Activated naive CD4-positive, alpha-beta T cell treated with anti-CD3 and anti-CD28 coated beads, Interleukin-2, amount 50 U/mL, for 24 hours (primary cell): Measurements from ENCODE around the gene LTF.

Source experiments
- H3K27ac Mint-ChIP-seq: one replicate; pipeline ENCODE4 v1.8.0; 2021; ENCODE audit warnings: mild to moderate bottlenecking, mixed read lengths
- H3K27me3 Mint-ChIP-seq: one replicate; pipeline ENCODE4 v1.8.0; 2021; ENCODE audit warnings: mixed read lengths
- H3K36me3 Mint-ChIP-seq: one replicate; pipeline ENCODE4 v1.8.0; 2021; ENCODE audit warnings: mixed read lengths
- H3K4me1 Mint-ChIP-seq: one replicate; pipeline ENCODE4 v1.8.0; 2021; ENCODE audit warnings: mixed read lengths
- H3K4me3 Mint-ChIP-seq: one replicate; pipeline ENCODE4 v1.8.0; 2021; ENCODE audit warnings: mild to moderate bottlenecking, mixed read lengths
- H3K9me3 Mint-ChIP-seq: one replicate; pipeline ENCODE4 v1.8.0; 2021; ENCODE audit warnings: mixed read lengths

The LTF gene

DNA sequence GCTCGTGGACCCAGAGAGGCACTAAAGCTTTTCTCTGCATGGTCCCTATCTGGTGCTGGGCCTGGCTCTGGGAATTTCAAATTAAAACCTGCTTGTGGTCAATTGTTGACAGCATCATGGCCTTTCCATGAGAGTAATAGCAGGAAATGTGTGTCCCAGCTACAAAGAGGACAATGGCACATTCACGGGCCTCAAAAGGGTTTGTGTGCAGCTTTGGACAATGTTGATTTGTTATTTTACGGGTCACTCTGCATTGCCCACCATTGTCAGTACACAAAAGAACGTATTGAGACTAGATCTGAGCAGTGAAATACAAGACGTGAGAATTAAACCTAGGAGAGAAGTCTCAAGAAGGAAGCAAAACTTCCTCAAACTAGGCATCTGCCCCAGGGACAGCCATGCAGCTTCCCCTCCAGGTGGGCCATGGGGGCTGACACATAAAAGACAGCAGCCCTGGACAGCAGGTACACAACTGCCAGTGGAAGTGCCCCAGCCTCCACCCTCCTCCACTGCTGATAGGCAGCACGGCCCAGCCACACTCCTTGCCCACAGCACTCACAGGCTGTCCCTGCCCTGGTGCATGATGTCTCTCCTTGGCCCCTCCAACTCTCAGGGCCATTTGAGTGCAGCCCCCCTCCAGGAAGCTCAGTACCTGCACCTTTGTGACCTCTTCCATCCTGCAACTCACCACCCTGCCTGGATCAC, 15.9 kb upstream of the LTF start:
- Mint-ChIP-seq H3K27me3 (peaks cover under 1% of the 10 kb centered on the region), H3K36me3 (no peaks in the 10 kb centered on the region), H3K4me1 (no peaks in the 10 kb centered on the region), H3K9me3 (peaks cover under 1% of the 10 kb centered on the region), H3K4me3 (no peak overlapping the region), H3K27ac (no peak overlapping the region)

DNA sequence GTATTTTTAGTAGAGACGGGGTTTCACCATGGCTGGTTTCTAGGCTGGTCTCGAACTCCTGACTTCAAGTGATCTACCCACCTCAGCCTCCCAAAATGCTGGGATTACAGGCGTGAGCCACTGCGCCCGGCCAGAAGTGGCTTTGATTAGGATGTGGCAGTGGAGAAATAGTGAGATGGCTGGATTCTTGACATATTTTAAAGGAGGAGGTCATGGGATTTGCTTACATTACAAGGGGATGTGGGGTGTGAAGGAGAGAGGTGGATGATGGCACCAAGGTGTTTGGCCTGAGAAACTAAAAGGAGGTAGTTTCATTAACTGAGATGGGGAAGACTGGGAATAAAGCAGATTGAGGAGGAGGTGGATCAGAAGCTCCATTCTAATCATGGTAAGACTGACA, 15.0 kb upstream of the LTF start:
- Mint-ChIP-seq H3K4me3 (no peak overlapping the region), H3K36me3 (peaks cover 2% of the 10 kb centered on the region), H3K27ac (no peak overlapping the region), H3K27me3 (peaks cover 1% of the 10 kb centered on the region), H3K9me3 (peaks cover 10% of the 10 kb centered on the region), H3K4me1 (no peaks in the 10 kb centered on the region)

- H3K27ac Mint-ChIP-seq: no peak overlapping the region
- peaks cover 4% of the 10 kb centered on the region for H3K27me3 Mint-ChIP-seq
- H3K9me3 Mint-ChIP-seq: peaks cover 17% of the 10 kb centered on the region
- H3K4me3 Mint-ChIP-seq: no peak overlapping the region
- no peaks in the 10 kb centered on the region for H3K4me1 Mint-ChIP-seq
- peaks cover 4% of the 10 kb centered on the region for H3K36me3 Mint-ChIP-seq
Observed at GRCh38 chr3:46479021-46479420, 14.3 kb upstream of the LTF start.

DNA sequence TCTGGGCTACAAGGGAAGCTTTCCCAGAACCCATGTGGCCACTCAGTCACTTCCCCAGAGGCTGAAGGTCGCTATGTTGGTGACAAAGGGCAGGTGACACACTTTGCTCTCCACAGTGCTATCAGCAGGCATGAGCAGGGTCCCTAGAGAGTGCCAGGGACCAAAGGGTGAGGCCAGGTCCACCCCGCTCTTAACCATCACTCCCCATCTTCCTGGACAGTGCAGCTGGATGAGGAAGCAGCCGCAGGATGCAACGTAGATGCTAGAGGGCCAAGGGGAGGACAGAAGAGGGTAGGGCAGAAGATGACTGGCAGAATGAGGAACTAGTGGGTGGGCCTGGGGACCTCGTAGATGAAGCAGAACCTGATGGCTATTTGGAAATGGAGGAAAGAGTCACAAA, 13.6 kb upstream of the LTF start:
- Mint-ChIP-seq H3K36me3 (peaks cover 4% of the 10 kb centered on the region), H3K27me3 (peaks cover 5% of the 10 kb centered on the region), H3K27ac (no peak overlapping the region), H3K4me1 (no peaks in the 10 kb centered on the region), H3K4me3 (no peak overlapping the region), H3K9me3 (peaks cover 17% of the 10 kb centered on the region)

GRCh38 chr3:46477756-46478155, 13.1 kb upstream of the LTF start:
- H3K4me3 Mint-ChIP-seq: no peak overlapping the region
- H3K27ac Mint-ChIP-seq: no peak overlapping the region
- peaks cover 7% of the 10 kb centered on the region for H3K27me3 Mint-ChIP-seq
- peaks cover 17% of the 10 kb centered on the region for H3K9me3 Mint-ChIP-seq
- H3K4me1 Mint-ChIP-seq: no peaks in the 10 kb centered on the region
- H3K36me3 Mint-ChIP-seq: peaks cover 4% of the 10 kb centered on the region

DNA sequence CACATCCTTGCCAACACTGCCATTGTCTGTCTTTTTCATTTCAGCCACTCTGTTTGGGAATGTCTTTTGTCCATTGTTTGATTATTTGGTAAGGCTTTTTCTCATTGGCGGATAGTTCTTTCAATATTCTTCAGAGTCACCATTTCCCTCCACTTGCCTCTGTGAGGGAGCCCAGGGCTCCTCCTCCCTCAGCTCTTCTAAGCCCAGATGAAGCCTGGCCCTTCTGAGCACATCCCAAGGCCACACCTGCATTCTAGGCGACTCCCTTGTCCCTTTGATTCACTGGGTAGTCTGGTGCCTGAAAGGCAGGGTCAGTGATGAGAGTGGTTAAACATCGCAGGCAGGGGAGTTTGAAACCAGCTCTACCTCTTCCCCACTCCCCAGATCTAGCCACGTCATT, 12.4 kb upstream of the LTF start:
- Mint-ChIP-seq H3K9me3 (peaks cover 17% of the 10 kb centered on the region), H3K27ac (no peak overlapping the region), H3K4me1 (no peaks in the 10 kb centered on the region), H3K27me3 (peaks cover 8% of the 10 kb centered on the region), H3K36me3 (peaks cover 4% of the 10 kb centered on the region), H3K4me3 (no peak overlapping the region)

GRCh38 chr3:46472736-46473135, 8.0 kb upstream of the LTF start:
- peaks cover 17% of the 10 kb centered on the region for H3K9me3 Mint-ChIP-seq
- peaks cover 11% of the 10 kb centered on the region for H3K27me3 Mint-ChIP-seq
- no peak overlapping the region for H3K27ac Mint-ChIP-seq

GRCh38 chr3:46471371-46471914, 6.7 kb upstream of the LTF start:
- Mint-ChIP-seq H3K27ac (no peak overlapping the region), H3K27me3 (peaks cover 11% of the 10 kb centered on the region), H3K9me3 (peaks cover 17% of the 10 kb centered on the region), H3K36me3 (peaks cover 4% of the 10 kb centered on the region), H3K4me3 (no peak overlapping the region), H3K4me1 (no peaks in the 10 kb centered on the region)

More at GRCh38 chr3:46472736-46473135, 8.0 kb upstream of the LTF start:
- Mint-ChIP-seq H3K4me1 (no peaks in the 10 kb centered on the region), H3K4me3 (no peak overlapping the region), H3K36me3 (peaks cover 4% of the 10 kb centered on the region)

GRCh38 chr3:46470831-46471230, 6.1 kb upstream of the LTF start:
- Mint-ChIP-seq H3K4me3 (no peak overlapping the region), H3K4me1 (no peaks in the 10 kb centered on the region), H3K9me3 (peaks cover 17% of the 10 kb centered on the region), H3K27me3 (peaks cover 13% of the 10 kb centered on the region), H3K36me3 (peaks cover 4% of the 10 kb centered on the region), H3K27ac (no peak overlapping the region)

GRCh38 chr3:46469680-46470357, 5.1 kb upstream of the LTF start:
- H3K9me3 Mint-ChIP-seq: peaks cover 9% of the 10 kb centered on the region
- H3K4me1 Mint-ChIP-seq: no peaks in the 10 kb centered on the region
- H3K27ac Mint-ChIP-seq: no peak overlapping the region
- H3K36me3 Mint-ChIP-seq: peaks cover 3% of the 10 kb centered on the region
- H3K4me3 Mint-ChIP-seq: no peak overlapping the region
- H3K27me3 Mint-ChIP-seq: peaks cover 18% of the 10 kb centered on the region

GRCh38 chr3:46468753-46469600, 4.3 kb upstream of the LTF start:
- Mint-ChIP-seq H3K4me3 (no peak overlapping the region), H3K4me1 (no peaks in the 10 kb centered on the region), H3K27ac (no peak overlapping the region), H3K36me3 (no peaks in the 10 kb centered on the region), H3K9me3 (peaks cover under 1% of the 10 kb centered on the region), H3K27me3 (peaks cover 18% of the 10 kb centered on the region)

- Mint-ChIP-seq H3K4me1 (no peaks in the 10 kb centered on the region), H3K9me3 (no peaks in the 10 kb centered on the region), H3K36me3 (no peaks in the 10 kb centered on the region), H3K27me3 (peaks cover 28% of the 10 kb centered on the region), H3K27ac (no peak overlapping the region), H3K4me3 (no peak overlapping the region)
Observed at GRCh38 chr3:46467562-46467961, 2.9 kb upstream of the LTF start.

DNA sequence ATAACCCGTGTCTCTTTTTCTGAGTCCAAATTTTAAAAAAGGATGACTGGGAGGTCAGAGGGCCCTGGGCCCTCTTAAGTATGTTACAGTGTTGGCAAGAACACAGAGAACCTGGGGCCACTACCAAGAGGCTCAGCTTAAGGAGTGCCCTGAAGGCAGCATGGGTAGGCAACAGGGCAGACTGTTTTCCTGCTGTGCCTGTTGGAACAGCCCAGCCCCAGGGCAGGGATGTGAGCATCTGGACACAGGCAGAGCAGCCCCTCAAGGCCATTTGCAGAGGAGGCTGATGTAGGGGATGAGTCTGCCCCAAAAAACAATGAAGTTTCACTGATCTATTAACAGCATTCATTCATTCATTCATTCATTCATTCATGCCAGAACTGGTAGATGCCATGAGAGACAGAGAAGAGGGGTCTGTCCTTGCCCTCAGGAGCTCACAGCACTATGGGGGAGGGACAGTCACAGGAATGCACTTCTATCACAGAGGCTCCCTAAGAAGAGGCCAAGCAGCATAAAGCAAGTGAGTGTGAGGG, 2.2 kb upstream of the LTF start:
- Mint-ChIP-seq H3K9me3 (no peaks in the 10 kb centered on the region), H3K4me1 (no peaks in the 10 kb centered on the region), H3K27ac (no peak overlapping the region), H3K27me3 (peaks cover 28% of the 10 kb centered on the region), H3K4me3 (no peak overlapping the region), H3K36me3 (no peaks in the 10 kb centered on the region)

DNA sequence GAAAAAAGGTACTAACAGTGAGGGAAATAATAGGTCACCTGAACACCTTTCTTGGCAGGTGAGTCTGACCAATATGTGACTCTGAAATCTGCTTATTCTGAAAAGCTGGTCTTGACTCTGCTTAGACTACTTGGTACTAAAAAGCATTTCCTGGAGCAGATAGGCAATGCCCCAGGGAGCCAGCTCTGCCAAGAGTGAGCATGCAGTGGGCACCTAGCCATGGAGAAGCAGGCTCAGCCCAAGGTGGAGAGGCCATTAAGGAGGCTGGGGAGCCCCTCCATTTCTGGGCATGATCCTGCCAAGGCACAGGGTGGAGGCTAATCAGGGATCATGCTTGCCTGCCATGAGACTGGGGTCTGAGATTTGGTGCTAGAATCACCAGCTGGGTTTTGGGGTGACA, 1.6 kb upstream of the LTF start:
- no peaks in the 10 kb centered on the region for H3K4me1 Mint-ChIP-seq
- H3K27me3 Mint-ChIP-seq: peaks cover 30% of the 10 kb centered on the region
- no peak overlapping the region for H3K4me3 Mint-ChIP-seq
- H3K36me3 Mint-ChIP-seq: no peaks in the 10 kb centered on the region
- no peak overlapping the region for H3K27ac Mint-ChIP-seq
- H3K9me3 Mint-ChIP-seq: no peaks in the 10 kb centered on the region

DNA sequence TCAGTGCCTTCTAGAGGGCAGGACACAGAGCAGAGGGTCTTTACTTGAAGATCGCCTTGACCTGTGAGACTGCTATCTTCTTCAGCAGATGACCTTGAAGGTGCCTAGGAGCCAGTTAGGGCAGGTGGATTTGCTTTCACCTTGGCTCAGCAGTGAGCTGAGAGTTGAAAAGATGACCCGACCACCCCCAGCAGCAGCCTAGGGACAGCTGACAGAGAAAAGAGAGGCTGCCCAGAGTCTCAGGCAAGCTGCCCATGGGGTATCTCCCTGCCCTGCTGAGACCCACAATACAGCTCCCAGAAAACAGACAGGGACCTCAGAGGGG, 453 bp upstream of the LTF start:
- H3K4me1 Mint-ChIP-seq: no peaks in the 10 kb centered on the region
- H3K4me3 Mint-ChIP-seq: no peak overlapping the region
- no peak overlapping the region for H3K27ac Mint-ChIP-seq
- no peaks in the 10 kb centered on the region for H3K36me3 Mint-ChIP-seq
- H3K27me3 Mint-ChIP-seq: peaks cover 32% of the 10 kb centered on the region
- H3K9me3 Mint-ChIP-seq: peaks cover 8% of the 10 kb centered on the region

DNA sequence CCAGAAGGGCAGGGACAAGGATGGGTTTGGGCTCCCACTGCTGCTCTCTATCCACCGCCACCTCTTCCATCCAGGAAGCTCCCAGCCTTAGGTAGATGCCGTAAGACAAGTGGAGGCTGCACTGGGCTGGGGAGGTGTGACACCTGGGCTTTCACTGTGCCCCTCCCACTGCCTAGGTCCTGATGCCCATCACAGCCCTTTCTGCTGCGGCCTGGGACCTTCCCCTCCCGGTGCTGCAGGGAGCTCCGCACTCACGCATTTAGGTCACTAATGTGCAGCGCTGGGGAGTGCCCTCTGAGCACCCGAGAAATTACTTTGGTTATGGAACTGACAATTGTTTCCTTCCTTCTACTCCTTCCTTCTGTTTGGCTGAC, 850 bp downstream of the LTF start:
- H3K27ac Mint-ChIP-seq: no peak overlapping the region
- peaks cover 35% of the 10 kb centered on the region for H3K27me3 Mint-ChIP-seq
- no peaks in the 10 kb centered on the region for H3K36me3 Mint-ChIP-seq
- no peak overlapping the region for H3K4me3 Mint-ChIP-seq
- no peaks in the 10 kb centered on the region for H3K4me1 Mint-ChIP-seq
- H3K9me3 Mint-ChIP-seq: peaks cover 10% of the 10 kb centered on the region
